Heart right ventricle (tissue), 16 donors: ENCODE results near the gene PTPRJ. TPM values are rescaled to one million over a fixed set of nuclear protein-coding genes. Genes with fewer than 3 reads are reported as not detected.

Source experiments
- ATAC-seq, 8 donors: fragments of 200-7000 bp; cut with Tn5 transposase; one replicate each; pipeline ENCODE4 v1.9.1; 2020; ENCODE audit warnings: mild to moderate bottlenecking in 8 of 8, moderate library complexity in 8 of 8, moderate number of reproducible peaks in 1 of 8
- DNase-seq, 2 donors: peaks; one replicate each; pipeline ENCODE4 v3.0.0-alpha.2; 2020
- H3K27ac ChIP-seq, 10 donors: fragments of 200-600 bp; sonication (generic) in 2 of 10; one replicate each; pipeline versions ENCODE4 v1.5.0 to v1.8.0; 2020 to 2022; ENCODE audit warnings: mild to moderate bottlenecking in 3 of 10
- H3K27me3 ChIP-seq, 7 donors: fragments of 200-600 bp; one replicate each; pipeline ENCODE4 v1.8.0; 2021 to 2022; ENCODE audit warnings: mild to moderate bottlenecking in 2 of 7
- H3K36me3 ChIP-seq, 9 donors: fragments of 200-600 bp; sonication (generic) in 1 of 9; one replicate each; pipeline versions ENCODE4 v1.5.0 to v1.8.0; 2020 to 2022; ENCODE audit warnings: mild to moderate bottlenecking in 2 of 9
- H3K4me1 ChIP-seq, 9 donors: fragments of 200-600 bp; sonication (generic) in 1 of 9; one replicate each; pipeline versions ENCODE4 v1.5.0 to v1.8.0; 2020 to 2022; ENCODE audit warnings: mild to moderate bottlenecking in 4 of 9
- H3K4me3 ChIP-seq, 10 donors: fragments of 200-600 bp; sonication (generic) in 2 of 10; one replicate each; pipeline versions ENCODE4 v1.5.0 to v1.8.0; 2020 to 2022; ENCODE audit warnings: mild to moderate bottlenecking in 7 of 10, moderate library complexity in 2 of 10
- H3K9me3 ChIP-seq, 11 donors: fragments of 200-600 bp in 10 of 11; sonication (generic) in 2 of 11; one replicate each; pipeline versions ENCODE4 v1.5.0 to v1.8.0; 2013 to 2022; ENCODE audit warnings: mild to moderate bottlenecking in 2 of 11, control low read depth in 1 of 11, moderate library complexity in 1 of 11
- CTCF ChIP-seq, 9 donors: fragments of 200-600 bp; sonication (generic) in 2 of 9; IDR thresholded peaks; one replicate each; pipeline versions ENCODE4 v1.5.0 to v1.8.0; 2021 to 2022; ENCODE audit warnings: antibody characterized with exemption in 9 of 9, mild to moderate bottlenecking in 5 of 9, moderate library complexity in 1 of 9
- WGBS, 2 donors: extraction: QIAGEN DNeasy Blood & Tissue Kit; methylation state at CpG; one replicate each; pipeline ENCODE4 v1.1.7; 2013; ENCODE audit warnings: inconsistent platforms in 1 of 2; 5-methylcytosine and 5-hydroxymethylcytosine counted together
- intact Hi-C, 10 donors: fragments of 100-400 bp; cut with DNase I; formaldehyde crosslinking; loops; one replicate each; pipeline versions ENCODE4 v1.11.1 to v1.14.2; 2022
- polyA plus RNA-seq, 2 donors: library from polyadenylated mRNA; stranded (reverse); fragments of 200-250 nt; gene quantifications; one replicate each; pipeline ENCODE4 v1.2.3, GENCODE V29; 2013
- total RNA-seq, 10 donors: library from RNA; stranded (reverse); fragmentation: NEBNext Ultra II Directional in 3 of 10; extraction: Animal tissue kit (Norgen Biotek cat#: 25700) in 3 of 10; gene quantifications; one replicate each; pipeline versions ENCODE4 v1.2.1 to v1.2.4, GENCODE V29; 2021 to 2023
- donor health status: Arrhythmogenic right ventricular cardiomyopathy.
- donor health status: ischemic (EF 13 %, LVEDD 7.1; RV severe dilation, severe dysfunction).
- donor health status: healthy with polysubstance abuse.
- donor health status: DM: no; HTN: yes; CAD: no.
- donor health status: DM: no; HTN: no; CAD: no.
- donor health status: ischemic (EF 25% LVEDD 6.9; RV normal size, moderate dysfunction).
- donor health status: ischemic (EF 25% LVEDD 5.7; RV mildly dilated, moderate dysfunction).
- donor health status: healthy.
- donor health status: DM: yes; HTN: yes; CAD: no.
- donor health status: Ischemic cardiomyopathy.
- donor health status: ischemic (EF 35%, LVEDD 5.7; RV mildly dilated, moderate dysfunction).
- donor health status: nonischemic (EF 11% LVEDD 7.7; RV severe dilation, severe dysfunction).
- donor health status: DM: yes; HTN: yes; CAD: no.
- donor health status: PGD.
- donor health status: ischemic (EF 29% LVEDD 5.4; RV normal size, mild dysfunction).
- donor health status: nonischemic (EF 23%, LVEDD 6.1; RV moderate dilation, normal function).

Gene PTPRJ
- total and polyA plus RNA-seq, 12 donors: 0.78 to 22.9 (median 6.7) TPM

GRCh38 chr11:48141475-48142122, 161.2 kb downstream of the PTPRJ start:
- Histone ChIP-seq H3K27me3 (no peaks in the 10 kb centered on the region), H3K4me3 (no peak overlapping the region), H3K36me3 (peaks cover 0 to 91% (median 0%) of the 10 kb centered on the region in 9 donors), H3K4me1 (peaks cover 0 to 12% (median 0%) of the 10 kb centered on the region in 9 donors), H3K27ac (no peak overlapping the region), H3K9me3 (no peaks in the 10 kb centered on the region)
- DNase-seq: no peak
- no peak for ATAC-seq
- intact Hi-C loops: no loop called here
- WGBS, 2 donors: 61 to 63% methylated on average over 3 of the region's 3 CpGs
- TF ChIP-seq CTCF (IDR thresholded peaks at IDR 0.05): no peak

- peaks cover 0 to 91% (median 0%) of the 10 kb centered on the region in 9 donors for H3K36me3 ChIP-seq
- WGBS, 2 donors: 86 to 90% methylated on average over 4 of the region's 4 CpGs
- no peak for ATAC-seq
- peaks cover 0 to 12% (median 0%) of the 10 kb centered on the region in 9 donors for H3K4me1 ChIP-seq
- H3K27ac ChIP-seq: no peak overlapping the region
- intact Hi-C loops: no loop called here
- no peak for TF ChIP-seq CTCF (IDR thresholded peaks at IDR 0.05)
- H3K27me3 ChIP-seq: no peaks in the 10 kb centered on the region
- DNase-seq: no peak
- H3K4me3 ChIP-seq: no peak overlapping the region
- H3K9me3 ChIP-seq: no peaks in the 10 kb centered on the region
Observed at GRCh38 chr11:48142889-48143288, 162.5 kb downstream of the PTPRJ start.

GRCh38 chr11:48148749-48149148, 168.4 kb downstream of the PTPRJ start:
- Histone ChIP-seq H3K36me3 (peaks cover 0 to 93% (median under 1%) of the 10 kb centered on the region in 9 donors), H3K9me3 (peaks cover 0 to 13% (median 0%) of the 10 kb centered on the region in 11 donors), H3K4me1 (no peaks in the 10 kb centered on the region), H3K27me3 (no peaks in the 10 kb centered on the region), H3K4me3 (no peak overlapping the region), H3K27ac (no peak overlapping the region)
- WGBS, 2 donors: 79 to 91% methylated on average over 3 of the region's 3 CpGs
- ATAC-seq (no peak), DNase-seq (no peak)
- no peak for TF ChIP-seq CTCF (IDR thresholded peaks at IDR 0.05)
- intact Hi-C loops: no loop called here

GRCh38 chr11:48150213-48150612, 169.9 kb downstream of the PTPRJ start:
- intact Hi-C loops: no loop called here
- H3K4me1 ChIP-seq: no peaks in the 10 kb centered on the region
- peaks cover 0 to 19% (median 0%) of the 10 kb centered on the region in 11 donors for H3K9me3 ChIP-seq
- H3K4me3 ChIP-seq: no peak overlapping the region
- H3K36me3 ChIP-seq: peaks cover 0 to 94% (median 3%) of the 10 kb centered on the region in 9 donors
- ATAC-seq (no peak), DNase-seq (no peak)
- no peak overlapping the region for H3K27ac ChIP-seq
- no peaks in the 10 kb centered on the region for H3K27me3 ChIP-seq
- TF ChIP-seq CTCF (IDR thresholded peaks at IDR 0.05): no peak
- 71 to 83% methylated on average over 4 of the region's 4 CpGs for WGBS, 2 donors
